ENCODE results near the gene MRFAP1.
"Not testable (repeated sequence)": the region's sequence is repeated elsewhere in the genome, so short reads cannot be mapped to it uniquely, and the experiment has no call there.

Gene MRFAP1

GRCh38 chr4:6672131-6672530, 31.6 kb downstream of the MRFAP1 start:
- no peak for DNase-seq

DNA sequence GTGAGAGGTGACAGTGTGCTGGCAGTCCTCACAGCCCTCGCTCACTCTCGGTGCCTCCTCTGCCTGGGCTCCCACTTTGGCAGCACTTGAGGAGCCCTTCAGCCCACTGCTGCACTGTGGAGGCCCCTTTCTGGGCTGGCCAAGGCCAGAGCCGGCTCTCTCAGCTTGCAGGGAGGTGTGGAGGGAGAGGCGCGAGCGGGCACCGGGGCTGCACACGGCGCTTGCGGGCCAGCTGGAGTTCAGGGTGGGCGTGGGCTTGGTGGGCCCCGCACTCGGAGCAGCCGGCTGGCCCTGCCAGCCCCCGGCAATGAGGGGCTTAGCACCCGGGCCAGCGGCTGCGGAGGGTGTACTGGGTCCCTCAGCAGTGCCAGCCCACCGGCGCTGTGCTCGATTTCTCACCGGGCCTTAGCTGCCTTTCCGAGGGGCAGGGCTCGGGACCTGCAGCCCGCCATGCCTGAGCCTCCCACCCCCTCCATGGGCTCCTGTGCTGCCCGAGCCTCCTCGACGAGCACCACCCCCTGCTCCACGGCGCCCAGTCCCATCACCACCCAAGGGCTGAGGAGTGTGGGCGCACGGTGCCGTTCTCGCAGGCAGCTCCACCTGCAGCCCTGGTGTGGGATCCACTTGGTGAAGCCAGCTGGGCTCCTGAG, 32.2 kb downstream of the MRFAP1 start:
- DNase-seq = not testable (repeated sequence)

DNA sequence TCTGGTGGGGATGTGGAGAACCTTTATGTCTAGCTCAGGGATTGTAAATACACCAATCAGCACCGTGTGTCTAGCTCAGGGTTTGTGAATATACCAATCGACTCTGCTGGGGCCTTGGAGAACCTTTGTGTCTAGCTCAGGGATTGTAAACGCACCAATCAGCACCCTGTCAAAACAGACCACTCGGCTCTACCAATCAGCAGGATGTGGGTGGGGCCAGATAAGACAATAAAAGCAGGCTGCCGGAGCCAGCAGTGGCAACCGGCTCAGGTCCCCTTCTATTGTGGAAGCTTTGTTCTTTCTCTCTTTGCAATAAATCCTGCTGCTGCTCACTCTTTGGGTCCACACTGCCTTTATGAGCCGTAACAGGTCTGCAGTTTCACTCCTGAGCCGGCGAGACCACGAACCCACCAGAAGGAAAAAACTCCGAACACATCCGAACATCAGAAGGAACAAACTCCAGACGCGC, 32.7 kb downstream of the MRFAP1 start:
- peak; percentile 33 for DNase-seq

DNA sequence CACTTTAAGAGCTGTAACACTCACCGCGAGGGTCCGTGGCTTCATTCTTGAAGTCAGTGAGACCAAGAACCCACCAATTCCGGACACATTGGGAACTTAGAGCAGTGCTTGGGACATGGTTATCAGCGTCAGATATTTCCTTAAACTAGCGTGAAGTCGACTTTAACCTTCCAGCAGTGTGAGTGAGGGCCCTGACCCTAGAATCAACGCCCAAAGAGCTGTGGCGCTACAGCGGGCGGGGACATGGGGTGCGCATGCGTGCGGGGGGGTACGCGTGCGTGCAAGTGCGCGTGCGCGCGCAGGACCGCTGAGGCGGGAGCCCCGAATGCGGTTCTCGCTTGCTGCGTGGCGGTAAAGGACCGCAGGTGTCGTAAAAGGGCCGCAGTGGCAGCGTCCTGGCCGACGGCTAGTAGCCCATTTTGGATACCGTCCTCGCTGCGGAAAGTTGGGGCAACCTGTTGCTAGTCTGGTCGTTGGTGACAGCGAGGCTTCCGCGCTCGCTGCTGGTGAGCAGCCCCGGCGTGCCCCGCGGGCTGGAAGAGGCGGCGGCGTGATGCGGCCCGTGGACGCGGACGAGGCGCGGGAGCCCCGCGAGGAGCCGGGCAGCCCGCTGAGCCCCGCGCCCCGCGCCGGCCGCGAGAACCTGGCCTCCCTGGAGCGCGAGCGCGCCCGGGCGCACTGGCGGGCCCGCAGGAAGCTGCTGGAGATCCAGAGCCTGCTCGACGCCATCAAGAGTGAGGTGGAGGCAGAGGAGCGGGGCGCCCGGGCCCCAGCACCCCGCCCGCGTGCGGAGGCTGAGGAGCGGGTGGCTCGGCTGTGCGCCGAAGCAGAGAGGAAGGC, 33.4 kb downstream of the MRFAP1 start:
- DNase-seq = peak; percentile 96

DNA sequence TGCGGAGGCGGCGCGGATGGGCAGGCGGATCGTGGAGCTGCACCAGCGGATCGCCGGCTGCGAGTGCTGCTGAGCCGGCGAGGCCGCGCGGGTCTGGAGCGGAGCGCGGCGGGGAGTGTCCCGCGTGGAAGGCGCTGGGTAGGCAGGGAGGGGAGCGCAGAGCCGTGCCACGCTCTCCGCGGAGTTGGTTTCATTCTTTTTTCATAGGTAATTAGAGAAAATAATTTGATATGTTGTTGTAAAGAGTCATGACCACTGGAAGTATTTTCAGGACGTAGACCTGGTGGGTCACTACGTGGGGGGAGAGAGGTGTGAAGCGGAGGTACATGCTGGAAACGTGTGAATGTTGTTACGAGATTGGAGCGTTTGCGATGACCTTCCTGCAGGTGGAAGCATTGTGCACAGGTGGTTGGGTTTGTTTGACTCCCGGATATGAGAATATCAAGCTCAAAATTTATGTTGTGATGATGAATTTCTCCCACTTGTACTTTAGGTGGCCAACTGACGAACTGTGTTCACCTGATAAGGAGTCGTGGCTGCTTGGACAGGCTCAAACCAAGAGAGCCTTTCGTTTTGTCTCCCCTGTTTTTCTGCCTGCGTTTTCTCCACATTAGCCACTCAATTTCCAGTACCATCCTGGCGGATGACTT, 34.1 kb downstream of the MRFAP1 start:
- no peak for DNase-seq

DNA sequence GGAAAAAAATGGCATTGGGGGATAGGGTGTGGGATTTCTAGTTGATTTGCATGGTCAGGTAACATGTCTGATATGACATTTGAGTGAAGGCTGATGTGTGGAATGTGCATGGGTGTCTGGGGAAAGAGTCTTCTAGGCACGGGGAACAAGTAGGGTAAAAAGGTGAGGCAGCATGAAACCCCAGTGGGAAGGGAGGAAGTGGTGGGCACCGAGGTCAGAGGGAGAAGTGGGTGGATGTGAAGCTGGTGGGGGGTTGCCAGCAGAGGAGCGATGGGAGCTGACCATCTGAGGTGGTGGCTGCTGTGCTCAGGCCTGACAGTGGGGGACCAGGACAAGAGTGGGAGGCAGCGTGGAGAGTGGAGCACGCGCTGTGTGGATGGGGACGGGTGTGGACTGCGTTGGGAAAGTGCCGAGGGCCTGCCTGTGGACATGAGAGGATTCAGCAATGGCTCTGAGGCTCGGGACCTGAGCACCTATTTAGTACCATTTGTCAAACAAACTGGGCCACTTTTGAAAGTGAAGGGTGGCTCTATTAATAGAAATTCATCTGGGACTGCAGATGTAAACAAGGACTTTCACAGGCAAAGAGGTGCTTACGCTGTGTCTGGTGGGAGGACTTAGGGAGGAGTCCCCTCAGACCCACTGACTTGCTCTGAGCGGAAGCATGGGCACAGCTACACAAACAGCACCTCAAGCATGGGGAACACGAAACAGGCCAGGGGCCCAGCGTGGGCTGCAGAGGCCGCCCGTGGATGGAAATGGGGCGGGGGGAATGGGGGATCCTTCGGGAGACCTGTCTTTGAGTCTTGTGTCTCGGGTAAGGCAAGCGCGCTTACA, 36.5 kb downstream of the MRFAP1 start:
- no peak for DNase-seq

GRCh38 chr4:6680372-6681034, 40.0 kb downstream of the MRFAP1 start:
- no peak for DNase-seq

GRCh38 chr4:6681191-6681590, 40.7 kb downstream of the MRFAP1 start:
- DNase-seq = no peak

DNA sequence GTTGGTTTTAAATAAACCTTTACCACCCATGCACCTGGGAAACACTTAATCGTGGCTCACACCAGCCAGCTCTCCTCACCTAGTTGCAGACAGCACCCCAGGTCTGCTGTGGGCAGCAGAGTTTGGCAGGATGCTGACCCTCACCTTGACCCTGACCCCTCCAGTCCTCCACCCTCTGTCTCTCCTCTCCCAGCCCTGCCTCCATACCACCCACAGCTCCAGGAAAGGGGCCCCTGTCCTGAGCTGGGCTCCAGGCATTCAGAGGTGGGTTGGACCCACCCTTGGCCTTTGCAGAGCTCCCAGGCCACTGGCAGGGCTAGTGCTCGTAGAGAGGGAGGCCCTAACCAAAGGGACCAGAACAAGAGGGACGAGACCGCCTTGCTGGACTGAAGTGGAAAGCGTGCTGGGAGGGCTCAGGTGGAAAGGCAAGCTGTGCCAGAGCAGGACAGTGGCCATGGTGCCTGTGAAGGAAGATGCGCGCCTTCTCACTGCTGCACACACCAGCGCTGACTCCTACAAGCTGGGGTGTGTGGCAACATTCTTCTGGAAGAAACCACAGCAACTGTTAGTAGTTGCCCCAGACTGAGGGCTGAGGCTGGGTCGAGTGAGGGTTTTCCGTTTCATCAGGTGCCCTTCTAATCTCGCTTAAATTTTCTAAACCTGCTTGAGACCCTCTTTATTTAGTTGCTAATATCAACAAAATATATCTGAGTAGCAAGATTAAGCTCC, 42.5 kb downstream of the MRFAP1 start:
- DNase-seq = no peak

DNA sequence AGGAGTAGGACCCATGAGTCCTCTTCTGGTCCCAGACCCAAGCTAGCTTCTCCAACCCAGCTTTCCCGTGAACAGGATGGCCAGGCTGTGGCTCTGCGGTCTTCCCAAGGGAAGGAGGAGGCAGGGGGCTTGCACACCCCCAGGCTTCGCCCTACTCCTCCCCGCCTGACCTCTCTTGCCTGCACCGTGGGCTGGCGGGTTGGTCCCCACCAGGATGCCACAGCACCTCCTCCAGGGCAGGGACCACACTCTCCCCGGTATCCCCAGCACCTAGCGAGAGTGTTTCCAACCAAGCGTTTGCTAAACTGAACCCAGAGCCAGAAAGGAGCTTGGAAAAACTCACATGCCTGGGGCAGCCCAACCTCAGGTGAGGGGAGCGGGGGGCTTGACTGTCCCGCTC, 44.2 kb downstream of the MRFAP1 start:
- DNase-seq = no peak

DNA sequence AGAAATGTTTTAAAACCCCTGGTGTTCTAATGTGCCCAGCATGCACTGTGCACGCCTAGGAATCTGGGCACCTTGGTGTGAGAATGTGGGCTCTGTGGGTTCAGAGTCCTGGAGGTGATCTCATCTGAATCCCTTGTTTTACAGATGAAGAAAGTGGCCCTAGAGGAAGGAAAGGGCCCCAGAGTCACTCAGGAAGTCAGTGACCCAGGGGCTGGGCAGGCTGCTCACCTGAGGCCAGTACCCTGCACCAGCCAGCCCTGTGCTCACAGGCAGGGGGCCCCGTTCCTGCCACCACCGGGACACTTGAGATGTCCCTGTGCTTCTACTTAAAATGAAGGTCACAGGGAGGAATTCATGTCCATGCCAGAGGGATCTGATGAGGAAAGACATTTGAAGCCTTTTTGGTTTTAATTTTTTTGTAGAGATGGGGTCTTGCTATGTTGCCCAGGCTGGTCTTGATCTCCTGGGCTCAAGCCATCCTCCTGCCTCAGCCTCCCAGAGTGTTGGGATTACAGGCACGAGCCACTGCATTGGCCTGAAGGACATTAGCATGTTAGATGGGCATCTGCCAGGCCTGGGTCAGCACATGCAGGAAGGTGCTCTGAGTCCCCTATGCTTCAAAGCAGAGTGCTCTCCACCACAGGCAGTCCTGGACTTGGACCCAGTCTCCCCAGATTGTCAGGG, 45.8 kb downstream of the MRFAP1 start:
- DNase-seq = no peak

DNA sequence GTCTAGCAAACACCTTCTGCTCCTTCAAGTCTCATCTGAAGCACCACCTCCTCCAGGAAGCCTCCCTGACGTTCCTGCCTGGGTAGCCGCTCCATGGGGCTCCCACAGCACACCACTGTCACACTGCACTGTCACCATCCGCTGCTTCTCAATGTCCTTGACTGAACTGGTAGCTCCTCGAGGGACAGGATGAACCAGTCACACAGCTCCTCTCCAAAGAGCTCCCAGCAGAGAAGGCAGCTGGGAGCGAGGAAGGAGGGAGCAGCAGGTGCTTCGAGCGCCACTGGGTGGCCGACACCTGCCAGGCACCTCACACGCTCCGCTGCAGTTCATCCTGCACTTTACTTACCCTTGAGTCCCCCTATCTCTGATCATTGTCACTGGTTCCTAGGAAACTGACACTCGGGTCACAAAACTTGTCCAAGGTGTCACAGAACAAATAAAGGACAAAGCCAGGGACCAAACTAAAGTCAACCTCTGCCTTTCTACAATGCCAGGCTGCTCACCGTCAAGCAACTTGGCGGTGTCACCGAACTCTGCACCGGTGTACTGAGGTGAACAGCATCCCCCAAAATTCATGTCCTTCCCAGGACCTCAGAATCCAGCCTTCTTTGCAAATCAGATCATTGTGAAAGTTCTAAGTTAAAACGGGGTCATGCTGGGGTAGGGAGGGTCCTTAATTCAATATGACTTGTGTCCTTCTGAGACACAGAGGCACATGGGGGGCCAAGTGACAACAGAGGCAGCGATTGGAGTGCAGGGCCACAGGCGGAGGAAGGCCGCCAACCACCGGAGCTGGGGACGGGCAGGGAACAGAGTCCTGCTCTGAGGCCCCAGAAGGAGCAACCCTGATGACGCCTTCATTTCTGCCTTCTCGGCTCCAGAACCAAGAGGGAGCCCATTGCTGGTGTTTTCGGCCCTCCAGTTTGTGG, 47.7 kb downstream of the MRFAP1 start:
- no peak for DNase-seq

GRCh38 chr4:6688879-6689505, 48.5 kb downstream of the MRFAP1 start:
- no peak for DNase-seq

- no peak for DNase-seq
These were observed 49.0 kb downstream of the MRFAP1 start for GRCh38 chr4:6689506-6689960.
